CD4-positive, alpha-beta T cell treated with Interferon gamma for 1 hour (primary cell): ENCODE measurements around the gene PPARGC1A.

Source experiments
- DNase-seq: peaks from one replicate; pipeline ENCODE4 v3.0.0-alpha.2; 2020

PPARGC1A gene

DNA sequence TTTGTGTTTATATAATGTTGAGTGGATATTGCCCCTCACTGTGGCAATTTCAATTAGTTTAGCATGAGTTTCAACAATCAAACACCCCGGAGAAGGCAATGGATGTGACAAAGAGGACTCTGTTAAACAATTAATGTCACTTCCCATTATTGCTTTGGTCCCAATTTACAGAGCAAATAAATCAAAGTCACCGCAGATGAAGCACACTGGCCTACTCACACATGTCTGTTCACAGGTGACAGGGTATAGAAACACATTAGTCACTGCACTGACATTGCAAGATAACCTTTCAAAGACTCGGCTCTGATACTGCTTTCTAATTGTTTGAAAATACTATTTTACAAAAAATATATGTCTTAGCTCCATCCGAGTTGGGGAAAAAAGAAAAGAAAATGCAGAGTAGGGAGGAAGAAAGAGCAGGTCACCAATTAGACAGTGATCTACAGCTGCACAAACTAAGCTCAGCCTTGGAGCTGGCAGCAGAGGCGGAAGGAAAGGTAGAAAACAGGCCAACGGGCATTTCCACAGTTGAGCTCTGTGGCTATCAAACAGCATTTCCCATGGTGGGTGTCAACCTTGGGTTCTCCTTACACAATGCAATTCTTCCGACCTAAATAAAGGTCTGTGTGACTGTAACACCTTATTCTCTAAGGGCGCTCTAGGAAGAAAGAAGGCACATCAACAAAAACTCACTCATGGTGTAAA lies 53.9 kb downstream of the PPARGC1A start:
- DNase-seq: no peak

DNA sequence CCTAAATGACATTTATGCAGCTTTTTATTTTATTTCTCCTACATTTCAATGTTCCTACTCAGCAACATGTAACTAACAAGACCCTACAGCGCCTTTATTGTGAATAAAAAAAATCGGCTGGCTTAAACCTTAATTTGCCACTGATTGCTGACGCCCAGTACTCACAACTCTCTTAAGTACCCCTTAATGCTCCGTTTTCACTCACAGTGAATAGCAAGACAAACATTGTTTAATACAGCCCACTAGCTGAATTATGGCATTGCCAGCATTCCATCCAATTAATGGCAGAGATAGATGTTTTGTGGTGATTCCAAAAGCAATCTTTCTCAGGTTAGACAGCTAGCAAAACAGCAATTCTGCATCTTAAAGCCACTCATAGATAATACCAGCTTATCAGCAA lies 61.1 kb downstream of the PPARGC1A start:
- DNase-seq: no peak

- DNase-seq: no peak
These were observed 61.7 kb downstream of the PPARGC1A start for GRCh38 chr4:23828020-23828715.

- no peak for DNase-seq
These were observed 67.7 kb downstream of the PPARGC1A start for GRCh38 chr4:23822181-23822580.

DNA sequence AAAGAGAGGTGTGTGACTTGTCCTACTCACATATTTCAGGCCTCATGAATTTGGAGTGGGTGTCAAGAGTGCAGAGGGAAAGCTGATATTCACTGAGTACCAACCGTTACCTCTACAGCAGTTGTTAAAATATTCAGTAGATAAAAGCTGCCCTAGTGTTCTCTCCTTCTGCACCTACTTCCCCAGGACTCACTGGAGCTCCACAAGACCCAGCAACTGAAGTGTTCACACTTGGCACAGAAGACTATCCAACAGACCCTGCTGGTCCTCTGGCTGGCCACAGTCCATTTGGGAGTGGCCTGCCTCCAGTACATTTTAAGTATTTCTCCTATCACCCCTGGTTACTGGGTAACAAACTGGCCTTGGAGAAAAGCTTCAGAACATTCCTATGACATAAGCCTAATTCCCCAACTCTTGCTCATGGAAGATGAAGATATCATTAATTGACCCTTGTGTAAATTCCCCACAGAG lies 70.8 kb downstream of the PPARGC1A start:
- DNase-seq: no peak

GRCh38 chr4:23818097-23818885 lies 71.6 kb downstream of the PPARGC1A start:
- DNase-seq: no peak

DNA sequence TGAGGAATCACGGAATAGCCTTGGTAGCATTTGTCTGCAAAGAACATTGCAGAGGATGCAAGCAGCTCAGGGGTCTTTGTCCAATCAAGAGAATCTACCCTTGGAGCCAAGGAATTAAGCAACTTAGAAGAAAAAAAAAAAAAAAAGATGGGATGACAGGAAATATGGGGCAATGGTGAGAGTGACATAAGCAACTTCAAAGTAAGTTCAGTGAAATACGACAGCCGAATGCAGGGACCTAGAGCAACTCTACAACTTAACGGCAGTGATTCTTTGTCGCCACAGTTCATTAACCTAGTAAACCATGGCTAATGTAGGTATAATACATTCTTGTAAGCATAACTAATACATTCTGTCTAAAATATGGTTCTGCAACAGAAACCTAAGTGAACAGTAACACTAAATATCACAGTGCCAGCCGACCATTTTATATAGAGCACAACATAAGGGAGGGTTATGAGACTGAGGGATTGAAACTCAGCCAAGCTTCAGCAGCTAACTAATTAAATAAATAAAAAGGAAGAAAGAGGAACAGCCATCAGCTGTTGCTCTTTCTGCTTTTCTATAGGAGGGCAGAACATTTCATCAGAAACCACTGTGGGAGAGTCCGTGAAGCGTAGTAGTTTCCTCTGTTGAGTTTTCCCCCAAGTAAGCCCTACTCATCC lies 74.7 kb downstream of the PPARGC1A start:
- DNase-seq: no peak

- no peak for DNase-seq
These were observed 75.3 kb downstream of the PPARGC1A start for GRCh38 chr4:23814587-23814986.

- no peak for DNase-seq
These were observed 78.7 kb downstream of the PPARGC1A start for GRCh38 chr4:23811161-23811560.

DNA sequence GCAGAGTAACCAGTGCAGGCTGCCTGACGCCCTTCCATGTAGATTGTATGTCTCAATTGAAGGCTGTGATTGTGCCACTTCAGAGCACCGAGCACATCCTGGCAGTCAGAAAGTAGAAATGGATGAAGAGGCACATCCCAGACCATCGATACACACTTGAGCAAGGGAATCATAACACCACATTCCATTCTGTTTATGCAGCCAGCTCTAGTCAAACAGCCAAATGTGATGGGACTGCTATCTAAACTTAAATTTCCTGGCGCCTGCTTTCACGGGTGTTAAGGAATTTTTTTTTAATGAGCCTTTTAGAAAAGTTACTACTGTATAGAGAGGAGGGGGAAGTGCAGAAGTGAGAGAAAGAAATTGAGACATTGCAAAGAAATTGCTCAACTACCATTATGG lies 84.4 kb downstream of the PPARGC1A start:
- DNase-seq: no peak

- DNase-seq: no peak
These were observed 100.1 kb downstream of the PPARGC1A start for GRCh38 chr4:23789762-23790161.

DNA sequence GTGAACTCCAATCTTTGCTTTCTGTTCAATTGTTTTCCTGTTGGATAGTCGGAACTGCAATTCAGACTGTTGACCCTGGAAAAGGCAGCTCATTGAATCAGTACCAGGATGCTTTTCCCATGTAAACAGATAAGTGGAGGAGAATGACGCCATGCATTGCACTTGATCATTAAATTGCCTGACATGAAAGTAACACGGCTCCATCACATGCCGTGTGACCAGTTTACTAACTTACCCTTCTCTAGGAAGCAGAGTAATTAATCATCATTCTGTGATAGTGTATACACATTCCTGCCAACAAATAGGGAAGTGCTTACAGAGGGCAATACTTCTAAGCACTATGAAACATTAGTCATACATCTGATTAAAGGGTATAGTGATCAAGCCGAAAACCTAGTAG lies 101.4 kb downstream of the PPARGC1A start:
- DNase-seq: no peak

GRCh38 chr4:23788027-23788426 lies 101.8 kb downstream of the PPARGC1A start:
- no peak for DNase-seq

DNA sequence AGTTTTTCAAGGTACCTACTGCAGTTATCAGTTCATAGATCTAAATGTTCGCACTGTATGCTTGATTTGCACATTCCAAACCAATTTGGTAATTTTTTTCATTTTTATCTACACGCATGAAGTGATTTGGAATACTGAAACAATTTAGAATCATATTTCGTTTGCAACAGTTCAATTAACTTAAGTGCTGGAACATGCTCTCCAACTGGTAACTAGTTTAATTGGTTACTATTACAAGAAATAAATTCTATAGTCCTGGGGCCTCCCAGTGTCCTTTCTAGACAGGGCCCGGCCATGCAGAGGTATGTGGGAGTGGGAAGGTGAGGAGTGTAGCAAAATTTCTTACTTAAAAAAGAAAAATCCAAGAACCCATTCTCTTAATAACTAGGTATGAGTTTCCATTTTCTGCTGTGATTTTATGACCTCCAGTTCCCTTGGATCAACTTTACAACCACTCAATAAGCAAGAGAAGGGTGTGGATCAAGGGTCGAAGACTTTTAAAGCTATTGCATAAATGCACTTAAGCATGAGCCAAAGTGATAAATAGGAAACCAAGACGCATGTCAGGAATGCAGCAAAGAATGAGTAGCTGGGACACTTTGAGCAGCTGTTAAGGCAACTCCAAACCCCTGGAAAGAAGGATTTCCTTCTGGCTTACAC lies 106.9 kb downstream of the PPARGC1A start:
- no peak for DNase-seq

- DNase-seq: no peak
These were observed 110.0 kb downstream of the PPARGC1A start for GRCh38 chr4:23779839-23780238.

DNA sequence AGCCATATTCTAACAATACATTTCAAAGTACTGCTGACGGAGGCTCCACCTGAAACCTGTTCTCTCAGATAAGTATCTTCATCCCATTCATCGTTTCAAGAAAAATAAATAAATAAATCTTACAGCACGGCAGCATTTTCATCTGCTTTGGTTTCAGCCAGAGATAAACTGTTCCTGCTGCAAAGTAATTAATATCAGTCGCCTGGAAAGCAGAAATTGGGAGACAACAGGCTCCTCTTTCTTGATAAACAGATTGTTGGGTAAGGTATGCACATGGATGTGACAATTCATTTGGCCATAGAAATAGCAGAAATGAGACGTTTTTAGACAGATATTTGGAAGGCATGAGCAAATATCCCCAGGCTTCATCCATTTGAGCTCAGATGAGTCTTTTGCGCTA lies 110.4 kb downstream of the PPARGC1A start:
- DNase-seq: no peak

DNA sequence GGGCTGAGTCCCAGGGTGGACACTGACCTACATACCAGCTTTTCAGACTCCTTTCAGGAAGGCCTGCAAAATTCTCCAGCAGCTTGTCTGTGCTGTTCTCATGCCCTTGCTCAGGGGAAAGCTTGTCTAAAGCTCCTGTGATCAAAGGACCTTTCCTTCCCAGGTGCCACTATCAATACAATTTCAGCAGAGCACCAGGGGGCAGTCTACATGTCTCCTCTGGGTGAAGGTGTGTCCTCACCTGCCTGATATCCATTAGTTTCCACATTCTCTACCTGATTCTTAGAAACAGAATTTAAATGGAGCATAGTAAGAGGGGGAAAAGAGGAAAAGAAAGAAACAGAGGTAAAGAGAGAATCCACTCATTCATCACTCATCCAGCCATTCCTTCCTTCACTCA lies 114.2 kb downstream of the PPARGC1A start:
- DNase-seq: no peak

GRCh38 chr4:23774909-23775308 lies 114.9 kb downstream of the PPARGC1A start:
- DNase-seq: no peak

- DNase-seq: no peak
These were observed 115.8 kb downstream of the PPARGC1A start for GRCh38 chr4:23773884-23774636.

DNA sequence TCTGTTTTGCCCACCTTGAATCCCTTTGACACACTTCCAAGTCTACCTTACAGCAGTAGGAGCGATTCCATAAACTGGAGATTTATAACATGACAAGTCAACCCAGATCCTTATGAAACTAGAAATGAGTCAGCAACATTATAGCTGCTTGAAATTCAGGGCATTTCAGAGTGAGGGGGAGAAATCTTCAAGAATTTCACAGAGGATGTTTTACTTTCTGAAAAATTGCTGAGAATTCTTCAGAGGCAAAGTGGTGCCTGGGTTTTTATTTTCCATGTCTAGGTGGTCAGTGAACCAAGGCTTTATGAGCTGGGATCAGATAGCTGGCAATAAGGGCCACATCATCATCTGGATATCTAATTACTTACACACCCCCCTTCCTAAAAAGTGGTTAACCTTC lies 119.8 kb downstream of the PPARGC1A start:
- no peak for DNase-seq

- no peak for DNase-seq
These were observed 120.4 kb downstream of the PPARGC1A start for GRCh38 chr4:23769406-23769805.

- DNase-seq: no peak
These were observed 121.3 kb downstream of the PPARGC1A start for GRCh38 chr4:23768541-23768940.
